ENCODE measurements around the gene FILIP1L. TPM values are rescaled to one million over a fixed set of nuclear protein-coding genes. Genes with fewer than 3 reads are reported as not detected.
A peak's percentile ranks its signal among the peaks of the same experiment; 100 is the strongest.

FILIP1L gene
- polyA plus RNA-seq, 1 donor (not counting 4 experiments of a cell fraction or from before 2014, with no cell fraction given), result 14.7 TPM

- dilution Hi-C loops (cut with MboI; ENCODE audit: extremely low pct_ligation_motif_present, low sequenced_read_pairs), result no loop called here
- Histone ChIP-seq H2AFZ (ENCODE audit: control insufficient read depth, low read length) (no peak overlapping the region), H3K4me1 (ENCODE audit: control insufficient read depth, extremely low read depth, insufficient read depth, low read length) (peaks cover 53% of the 10 kb centered on the region), H3K9me3 (ENCODE audit: control insufficient read depth, low read depth, low read length) (no peaks in the 10 kb centered on the region), H3K9ac (ENCODE audit: control insufficient read depth, extremely low read depth, insufficient read depth, low read length) (no peak overlapping the region), H3K27ac (ENCODE audit: control insufficient read depth, insufficient read depth, low read length) (no peak overlapping the region), H4K20me1 (ENCODE audit: control insufficient read depth, extremely low read depth, insufficient read depth, low read length) (no peaks in the 10 kb centered on the region), H3K4me2 (ENCODE audit: control insufficient read depth, extremely low read depth, insufficient read depth, low read depth, low read length) (no peak overlapping the region), H3K79me2 (ENCODE audit: control insufficient read depth, insufficient read depth, low read length) (no peaks in the 10 kb centered on the region), H3K4me3 (ENCODE audit: control insufficient read depth in 2 of 3, extremely low read depth in 1 of 3, insufficient read depth in 2 of 3, low read depth in 1 of 3, low read length in 3 of 3) (no peak overlapping the region), H3K36me3 (ENCODE audit: control insufficient read depth in 2 of 2, extremely low read depth in 1 of 2, insufficient read depth in 2 of 2, low read length in 2 of 2) (no peaks in the 10 kb centered on the region), H3K9me1 (ENCODE audit: control insufficient read depth, extremely low read depth, insufficient read depth, low read length) (no peaks in the 10 kb centered on the region), H3K27me3 (ENCODE audit: control insufficient read depth, extremely low read depth, insufficient read depth, low read length) (no peaks in the 10 kb centered on the region)
- DNase-seq (ENCODE audit: low read depth, low spot score) (no peak), FAIRE-seq (peak; percentile 20)
- TF ChIP-seq EZH2 (IDR thresholded peaks at IDR 0.05; ENCODE audit: low read length), result no peak
- TF ChIP-seq, protein P1, sequence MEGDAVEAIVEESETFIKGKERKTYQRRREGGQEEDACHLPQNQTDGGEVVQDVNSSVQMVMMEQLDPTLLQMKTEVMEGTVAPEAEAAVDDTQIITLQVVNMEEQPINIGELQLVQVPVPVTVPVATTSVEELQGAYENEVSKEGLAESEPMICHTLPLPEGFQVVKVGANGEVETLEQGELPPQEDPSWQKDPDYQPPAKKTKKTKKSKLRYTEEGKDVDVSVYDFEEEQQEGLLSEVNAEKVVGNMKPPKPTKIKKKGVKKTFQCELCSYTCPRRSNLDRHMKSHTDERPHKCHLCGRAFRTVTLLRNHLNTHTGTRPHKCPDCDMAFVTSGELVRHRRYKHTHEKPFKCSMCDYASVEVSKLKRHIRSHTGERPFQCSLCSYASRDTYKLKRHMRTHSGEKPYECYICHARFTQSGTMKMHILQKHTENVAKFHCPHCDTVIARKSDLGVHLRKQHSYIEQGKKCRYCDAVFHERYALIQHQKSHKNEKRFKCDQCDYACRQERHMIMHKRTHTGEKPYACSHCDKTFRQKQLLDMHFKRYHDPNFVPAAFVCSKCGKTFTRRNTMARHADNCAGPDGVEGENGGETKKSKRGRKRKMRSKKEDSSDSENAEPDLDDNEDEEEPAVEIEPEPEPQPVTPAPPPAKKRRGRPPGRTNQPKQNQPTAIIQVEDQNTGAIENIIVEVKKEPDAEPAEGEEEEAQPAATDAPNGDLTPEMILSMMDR (optimal IDR thresholded peaks at IDR 0.05 in 1 of 3, IDR thresholded peaks at IDR 0.05 in 1 of 3, conservative IDR thresholded peaks at IDR 0.05 in 1 of 3; ENCODE audit: extremely low read depth in 1 of 3, insufficient read depth in 2 of 3, low read length in 3 of 3), result no peak
Observed at GRCh38 chr3:100045696-100046095, 68.6 kb downstream of the FILIP1L start.

DNA sequence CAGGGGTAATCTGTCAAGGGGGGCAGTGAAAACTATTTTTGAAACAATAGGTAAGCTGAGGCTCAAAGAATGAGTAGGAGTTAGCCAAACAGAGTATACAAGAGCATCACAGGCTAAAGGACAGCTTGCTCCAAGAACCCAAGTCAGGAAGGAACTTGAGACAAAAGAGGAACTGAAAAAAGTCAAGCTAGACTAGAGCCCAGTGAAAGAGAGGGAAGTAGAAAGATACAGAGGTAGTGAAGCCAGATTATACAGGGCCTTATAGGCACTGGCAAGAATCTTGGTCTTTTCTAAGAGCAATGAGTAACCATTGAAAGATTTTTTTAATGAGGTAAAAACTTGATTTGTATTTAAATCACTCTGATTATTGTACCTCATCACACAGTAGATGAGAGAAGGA is 69.9 kb downstream of the FILIP1L start:
- no peak overlapping the region for H3K9ac ChIP-seq (ENCODE audit: control insufficient read depth, extremely low read depth, insufficient read depth, low read length)

More for the DNA sequence above, 69.9 kb downstream of the FILIP1L start:
- Histone ChIP-seq H2AFZ (ENCODE audit: control insufficient read depth, low read length) (no peak overlapping the region), H3K79me2 (ENCODE audit: control insufficient read depth, insufficient read depth, low read length) (no peaks in the 10 kb centered on the region), H3K27me3 (ENCODE audit: control insufficient read depth, extremely low read depth, insufficient read depth, low read length) (no peaks in the 10 kb centered on the region), H3K4me1 (ENCODE audit: control insufficient read depth, extremely low read depth, insufficient read depth, low read length) (peaks cover 59% of the 10 kb centered on the region), H3K4me3 (ENCODE audit: control insufficient read depth in 2 of 3, extremely low read depth in 1 of 3, insufficient read depth in 2 of 3, low read depth in 1 of 3, low read length in 3 of 3) (no peak overlapping the region), H3K36me3 (ENCODE audit: control insufficient read depth in 2 of 2, extremely low read depth in 1 of 2, insufficient read depth in 2 of 2, low read length in 2 of 2) (no peaks in the 10 kb centered on the region), H3K9me3 (ENCODE audit: control insufficient read depth, low read depth, low read length) (no peaks in the 10 kb centered on the region), H3K4me2 (ENCODE audit: control insufficient read depth, extremely low read depth, insufficient read depth, low read depth, low read length) (no peak overlapping the region), H4K20me1 (ENCODE audit: control insufficient read depth, extremely low read depth, insufficient read depth, low read length) (no peaks in the 10 kb centered on the region), H3K9me1 (ENCODE audit: control insufficient read depth, extremely low read depth, insufficient read depth, low read length) (no peaks in the 10 kb centered on the region), H3K27ac (ENCODE audit: control insufficient read depth, insufficient read depth, low read length) (no peak overlapping the region)
- FAIRE-seq (no peak), DNase-seq (ENCODE audit: low read depth, low spot score) (no peak)
- dilution Hi-C loops (cut with MboI; ENCODE audit: extremely low pct_ligation_motif_present, low sequenced_read_pairs), result no loop called here
- TF ChIP-seq, protein P1 (optimal IDR thresholded peaks at IDR 0.05 in 1 of 3, IDR thresholded peaks at IDR 0.05 in 1 of 3, conservative IDR thresholded peaks at IDR 0.05 in 1 of 3; ENCODE audit: extremely low read depth in 1 of 3, insufficient read depth in 2 of 3, low read length in 3 of 3), result no peak

Measured in keratinocyte (primary cell).